H1 (cell line): ENCODE results near the gene FRMD4A. TPM values are rescaled to one million over a fixed set of nuclear protein-coding genes. Genes with fewer than 3 reads are reported as not detected.
"Not testable (repeated sequence)": the region's sequence is repeated elsewhere in the genome, so short reads cannot be mapped to it uniquely, and the experiment has no call there.

Source experiments
- CTCF ChIA-PET: fragments of 300-600 bp; sonication (Branson Sonifier 250); formaldehyde crosslinking; loops from one replicate; lab custom pipeline; 2021; ENCODE audit not compliant: partially characterized antibody; lab: Charles Lee
- POLR2A ChIA-PET: fragments of 300-600 bp; sonication (Branson Sonifier 250); formaldehyde crosslinking; loops from one replicate; lab custom pipeline; 2021; ENCODE audit warnings: inconsistent platforms; ENCODE audit not compliant: partially characterized antibody; lab: Charles Lee
- DNase-seq, 2 experiments: peaks; one replicate each; pipeline versions ENCODE4 v3.0.0 to v3.0.0-alpha.2; 2010 to 2022; ENCODE audit warnings: low spot score in 2 of 2, low read depth in 1 of 2, mixed read lengths in 1 of 2
- FAIRE-seq: peaks from 2 replicates; lab custom pipeline; 2011; peaks lifted over from hg19 to GRCh38; lab: Jason Lieb, UNC
- H2AFZ ChIP-seq: 2 replicates; pipeline ENCODE4 v1.8.1; 2012; ENCODE audit warnings: low read length, inconsistent platforms
- H2AK5ac ChIP-seq: 2 replicates; pipeline ENCODE4 v1.6.1; 2013; ENCODE audit warnings: low read depth, low read length
- H2BK120ac ChIP-seq: replicated peaks from 2 replicates; pipeline ENCODE3; 2013; ENCODE audit warnings: low read depth, low read length, inconsistent platforms
- H2BK12ac ChIP-seq: 2 replicates; pipeline ENCODE4 v1.6.1; 2013; ENCODE audit warnings: low read depth, low read length
- H2BK15ac ChIP-seq: 2 replicates; pipeline ENCODE4 v1.6.1; 2013; ENCODE audit warnings: low read length
- H2BK20ac ChIP-seq: 2 replicates; pipeline ENCODE4 v1.6.1; 2013; ENCODE audit warnings: low read length
- H2BK5ac ChIP-seq: 2 replicates; pipeline ENCODE4 v1.6.1; 2013; ENCODE audit warnings: low read depth, low read length
- H3K14ac ChIP-seq: 2 replicates; pipeline ENCODE4 v1.6.1; 2013; ENCODE audit warnings: inconsistent platforms; ENCODE audit not compliant: insufficient read length
- H3K18ac ChIP-seq: 2 replicates; pipeline ENCODE4 v1.6.1; 2013; ENCODE audit warnings: low read length; ENCODE audit errors: extremely low read depth
- H3K23ac ChIP-seq: 2 replicates; pipeline ENCODE4 v1.6.1; 2013; ENCODE audit warnings: inconsistent platforms; ENCODE audit not compliant: insufficient read length
- H3K23me2 ChIP-seq: 2 replicates; pipeline ENCODE4 v1.6.1; 2013; ENCODE audit warnings: low read depth, low read length
- H3K27ac ChIP-seq: 2 replicates; pipeline ENCODE4 v1.6.1; 2011; ENCODE audit warnings: low read depth, low read length, inconsistent platforms
- H3K27me3 ChIP-seq, 4 experiments: replicated peaks in 1 of 4; 1 replicate in 1 of 4; 2 replicates in 3 of 4; pipeline versions ENCODE4 v1.6.1 to v1.8.1; 2011 to 2013; ENCODE audit warnings: low read length in 3 of 4, mild to moderate bottlenecking in 3 of 4, inconsistent platforms in 2 of 4, mixed read lengths in 2 of 4, moderate library complexity in 1 of 4; ENCODE audit not compliant: control insufficient read depth in 3 of 4, insufficient read depth in 3 of 4; ENCODE audit errors: extremely low read depth in 1 of 4
- H3K36me3 ChIP-seq, 4 experiments: 2 replicates each; pipeline versions ENCODE4 v1.6.1 to v1.8.1; 2011 to 2013; ENCODE audit warnings: mild to moderate bottlenecking in 4 of 4, low read length in 3 of 4, moderate library complexity in 2 of 4, control low read depth in 1 of 4, inconsistent platforms in 1 of 4; ENCODE audit not compliant: insufficient read depth in 4 of 4, control insufficient read depth in 2 of 4
- H3K4ac ChIP-seq: replicated peaks from 2 replicates; pipeline ENCODE3; 2013; ENCODE audit warnings: low read length, low read depth, mixed read lengths, inconsistent platforms; ENCODE audit not compliant: insufficient read length
- H3K4me1 ChIP-seq, 4 experiments: replicated peaks in 1 of 4; 1 replicate in 1 of 4; 2 replicates in 3 of 4; pipeline versions ENCODE4 v1.6.1 to v1.8.1; 2011 to 2013; ENCODE audit warnings: low read length in 3 of 4, inconsistent platforms in 2 of 4, mixed read lengths in 1 of 4; ENCODE audit not compliant: insufficient read depth in 4 of 4, control insufficient read depth in 3 of 4
- H3K4me2 ChIP-seq, 2 experiments: 2 replicates each; pipeline versions ENCODE4 v1.6.1 to v1.8.1; 2011 to 2013; ENCODE audit warnings: low read depth in 2 of 2, low read length in 2 of 2, control low read depth in 1 of 2, inconsistent platforms in 1 of 2, mild to moderate bottlenecking in 1 of 2; ENCODE audit not compliant: insufficient read depth in 1 of 2
- H3K4me3 ChIP-seq, 4 experiments: fragments of 200-600, 300-600 bp in 1 of 4; sonication (generic), shearing (Covaris generic), sonication (Bioruptor Twin) in 1 of 4; 2 replicates each; pipeline versions ENCODE4 v1.5.1 to v1.8.1; 2011 to 2016; ENCODE audit warnings: low read length in 4 of 4, low read depth in 3 of 4, control low read depth in 2 of 4, inconsistent platforms in 2 of 4, mild to moderate bottlenecking in 2 of 4, mixed read lengths in 1 of 4, moderate library complexity in 1 of 4; ENCODE audit not compliant: insufficient read depth in 2 of 4; ENCODE audit errors: extremely low read depth in 1 of 4
- H3K56ac ChIP-seq: replicated peaks from 2 replicates; pipeline ENCODE3; 2013; ENCODE audit warnings: low read depth, mild to moderate bottlenecking, mixed read lengths, low read length, inconsistent platforms; ENCODE audit not compliant: insufficient read length
- H3K79me1 ChIP-seq: 2 replicates; pipeline ENCODE4 v1.6.1; 2013; ENCODE audit warnings: low read depth, low read length, control low read depth
- H3K79me2 ChIP-seq, 2 experiments: 2 replicates each; pipeline versions ENCODE4 v1.6.1 to v1.8.1; 2012 to 2013; ENCODE audit warnings: low read length in 2 of 2, mild to moderate bottlenecking in 2 of 2, inconsistent platforms in 1 of 2; ENCODE audit not compliant: insufficient read depth in 2 of 2, control insufficient read depth in 1 of 2
- H3K9ac ChIP-seq, 4 experiments: replicated peaks in 1 of 4; 1 replicate in 1 of 4; 2 replicates in 3 of 4; pipeline versions ENCODE4 v1.6.1 to v1.8.1; 2011 to 2013; ENCODE audit warnings: low read depth in 3 of 4, low read length in 3 of 4, control low read depth in 2 of 4, mild to moderate bottlenecking in 2 of 4, moderate library complexity in 2 of 4, inconsistent platforms in 1 of 4; ENCODE audit errors: extremely low read depth in 1 of 4
- H3K9me3 ChIP-seq, 2 experiments: 2 replicates each; pipeline versions ENCODE4 v1.6.1 to v1.8.1; 2012 to 2013; ENCODE audit warnings: mild to moderate bottlenecking in 2 of 2, moderate library complexity in 2 of 2, control low read depth in 1 of 2, inconsistent platforms in 1 of 2, low read depth in 1 of 2, low read length in 1 of 2, mixed read lengths in 1 of 2; ENCODE audit not compliant: insufficient read depth in 2 of 2
- H4K20me1 ChIP-seq, 2 experiments: replicated peaks in 1 of 2; 2 replicates each; pipeline versions ENCODE3 to v1.8.1; 2011 to 2013; ENCODE audit warnings: inconsistent platforms in 2 of 2, low read length in 2 of 2, mild to moderate bottlenecking in 1 of 2; ENCODE audit not compliant: insufficient read depth in 2 of 2, control insufficient read depth in 1 of 2
- H4K5ac ChIP-seq: 2 replicates; pipeline ENCODE4 v1.6.1; 2013; ENCODE audit warnings: low read length, low read depth, mixed read lengths, inconsistent platforms; ENCODE audit not compliant: insufficient read length
- H4K8ac ChIP-seq: 2 replicates; pipeline ENCODE4 v1.8.0; 2013; ENCODE audit warnings: mild to moderate bottlenecking, moderate library complexity, low read length, inconsistent platforms; ENCODE audit not compliant: insufficient read depth; ENCODE audit errors: extremely low read depth
- H4K91ac ChIP-seq: replicated peaks from 2 replicates; pipeline ENCODE3; 2013; ENCODE audit warnings: low read length, mixed read lengths, inconsistent platforms; ENCODE audit not compliant: insufficient read length
- WGBS, 2 experiments: shearing (Covaris generic) in 1 of 2; methylation state at CpG; one replicate each; pipeline versions ENCODE4 v1.1.6 to v1.1.7; 2013 to 2015; ENCODE audit warnings: low lambda C conversion rate in 2 of 2, mixed read lengths in 2 of 2, inconsistent platforms in 1 of 2, low coverage in 1 of 2, missing lambda C conversion rate in 1 of 2; ENCODE audit not compliant: insufficient replicate concordance in 2 of 2, insufficient coverage in 1 of 2, insufficient read length in 1 of 2; ENCODE audit errors: extremely low coverage in 1 of 2, missing lambda C conversion rate in 1 of 2; 5-methylcytosine and 5-hydroxymethylcytosine counted together
- polyA plus RNA-seq, 7 experiments: library from polyadenylated mRNA; depleted of rRNA in 3 of 7; stranded (reverse) in 5 of 7; unstranded in 2 of 7; fragments of >200 nt in 5 of 7; fragments of 200-250 nt in 2 of 7; gene quantifications; 1 replicate in 5 of 7; 2 replicates in 1 of 7; 4 replicates in 1 of 7; pipeline versions ENCODE4 v1.2.1 to v1.2.3, GENCODE V29; 2011 to 2013; ENCODE audit warnings: missing spikeins in 2 of 7, mixed read lengths in 2 of 7
- total RNA-seq: library from RNA; stranded (reverse); fragmentation: NEBNext Ultra II Directional; extraction: Animal tissue kit (Norgen Biotek cat#: 25700); gene quantifications from 2 replicates; pipeline ENCODE4 v1.2.1, GENCODE V29; 2021

The FRMD4A gene
- total and polyA plus RNA-seq, 2 of the 8 experiments (the other 6 are each of a cell fraction or from before 2014, with no cell fraction given), result 38.6 to 39.6 TPM

DNA sequence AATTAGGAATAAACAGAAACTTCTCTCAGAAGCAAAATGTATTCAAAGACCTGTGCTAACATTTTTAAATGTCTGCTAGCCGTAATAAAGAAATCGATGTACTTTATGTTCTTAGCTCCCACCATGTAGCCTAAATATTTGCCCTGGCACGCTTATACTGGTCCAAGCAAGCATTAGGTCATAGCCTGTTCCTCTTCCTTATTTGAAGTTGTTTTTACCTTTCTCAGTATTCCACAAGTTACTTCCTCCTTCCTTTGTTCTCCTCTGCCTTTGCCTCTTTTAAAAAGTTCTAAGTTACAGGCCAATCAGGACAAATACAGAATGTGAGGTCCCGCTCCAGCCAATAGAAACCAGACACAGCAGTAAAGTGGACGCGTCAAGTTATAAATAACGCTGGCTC, 288.7 kb downstream of the FRMD4A start:
- H4K91ac ChIP-seq, H3K9me3 ChIP-seq: not testable (repeated sequence)

More for the DNA sequence above, 288.7 kb downstream of the FRMD4A start:
- not testable (repeated sequence) for H4K8ac ChIP-seq, H2AFZ ChIP-seq, H3K36me3 ChIP-seq, H3K4me2 ChIP-seq, H3K23ac ChIP-seq, H2BK5ac ChIP-seq, H3K79me2 ChIP-seq, FAIRE-seq, H3K56ac ChIP-seq, H2BK15ac ChIP-seq, H2BK20ac ChIP-seq, H3K4ac ChIP-seq, H3K27me3 ChIP-seq, H3K4me1 ChIP-seq, H3K79me1 ChIP-seq, H3K27ac ChIP-seq, H3K9ac ChIP-seq, H4K5ac ChIP-seq, DNase-seq, H2BK12ac ChIP-seq, H3K4me3 ChIP-seq, H2AK5ac ChIP-seq, H2BK120ac ChIP-seq, H3K14ac ChIP-seq, H4K20me1 ChIP-seq, H3K23me2 ChIP-seq, H3K18ac ChIP-seq
- POLR2A ChIA-PET, result interaction anchor here (1.3 kb wide), 1 partner anchor 143 kb away, joined by 3 read pairs; no protein-coding TSS in a partner anchor
- WGBS, 2 experiments, result 90% methylated on average over 7 of the region's 7 CpGs; no CpG with 5 or more reads in 1 of the 2 experiments
- CTCF ChIA-PET, result interaction anchor here (1.3 to 1.5 kb wide), 2 partner anchors 9 to 39 kb away, joined by 3 to 9 read pairs; no protein-coding TSS in a partner anchor
